CMK (cell line): ENCODE results near the gene RNF223.

ENCODE experiments used
- DNase-seq: peaks from one replicate; pipeline ENCODE4 v3.0.0-alpha.2; 2010; ENCODE audit warnings: low read depth

The RNF223 gene

GRCh38 chr1:1026599-1027413 is 47.3 kb downstream of the RNF223 start:
- DNase-seq, result no peak

GRCh38 chr1:1025730-1026129 is 48.4 kb downstream of the RNF223 start:
- no peak for DNase-seq

GRCh38 chr1:1024771-1025699 is 49.1 kb downstream of the RNF223 start:
- DNase-seq, result no peak

GRCh38 chr1:1024149-1024770 is 49.8 kb downstream of the RNF223 start:
- DNase-seq, result no peak

- DNase-seq, result no peak
These were observed 50.4 kb downstream of the RNF223 start for GRCh38 chr1:1023700-1024099.

GRCh38 chr1:1022302-1023009 is 51.6 kb downstream of the RNF223 start:
- no peak for DNase-seq

GRCh38 chr1:1021920-1022259 is 52.2 kb downstream of the RNF223 start:
- DNase-seq, result no peak

GRCh38 chr1:1021010-1021919 is 52.8 kb downstream of the RNF223 start:
- DNase-seq, result no peak
